ENCODE results near the gene BCAS4.
"Not testable (repeated sequence)": the region's sequence is repeated elsewhere in the genome, so short reads cannot be mapped to it uniquely, and the experiment has no call there.

Gene BCAS4

GRCh38 chr20:50783903-50784302 lies 11.0 kb upstream of the BCAS4 start:
- Mint-ChIP-seq H3K9me3 (no peaks in the 10 kb centered on the region), H3K27ac (no peak overlapping the region), H3K27me3 (ENCODE audit: low read depth) (peaks cover 9% of the 10 kb centered on the region), H3K4me3 (no peak overlapping the region), H3K36me3 (ENCODE audit: low read depth) (no peaks in the 10 kb centered on the region), H3K4me1 (ENCODE audit: low read depth) (no peaks in the 10 kb centered on the region)

- no peak overlapping the region for H3K27ac Mint-ChIP-seq
- no peaks in the 10 kb centered on the region for H3K9me3 Mint-ChIP-seq
- no peaks in the 10 kb centered on the region for H3K4me1 Mint-ChIP-seq (ENCODE audit: low read depth)
- H3K27me3 Mint-ChIP-seq (ENCODE audit: low read depth): peaks cover 6% of the 10 kb centered on the region
- H3K4me3 Mint-ChIP-seq: no peak overlapping the region
- no peaks in the 10 kb centered on the region for H3K36me3 Mint-ChIP-seq (ENCODE audit: low read depth)
Measured at GRCh38 chr20:50784464-50784863, 10.4 kb upstream of the BCAS4 start.

- no peak overlapping the region for H3K4me3 Mint-ChIP-seq
- H3K27ac Mint-ChIP-seq: no peak overlapping the region
- no peaks in the 10 kb centered on the region for H3K27me3 Mint-ChIP-seq (ENCODE audit: low read depth)
- peaks cover 4% of the 10 kb centered on the region for H3K4me1 Mint-ChIP-seq (ENCODE audit: low read depth)
- H3K36me3 Mint-ChIP-seq (ENCODE audit: low read depth): no peaks in the 10 kb centered on the region
- H3K9me3 Mint-ChIP-seq: no peaks in the 10 kb centered on the region
Measured at GRCh38 chr20:50786703-50787102, 8.2 kb upstream of the BCAS4 start.

GRCh38 chr20:50787181-50787580 lies 7.7 kb upstream of the BCAS4 start:
- Mint-ChIP-seq H3K4me3 (no peak overlapping the region), H3K27ac (no peak overlapping the region)

GRCh38 chr20:50788045-50788991 lies 6.5 kb upstream of the BCAS4 start:
- Mint-ChIP-seq H3K27me3 (ENCODE audit: low read depth) (no peaks in the 10 kb centered on the region), H3K27ac (no peak overlapping the region), H3K36me3 (ENCODE audit: low read depth) (no peaks in the 10 kb centered on the region), H3K4me1 (ENCODE audit: low read depth) (peaks cover 6% of the 10 kb centered on the region), H3K4me3 (no peak overlapping the region), H3K9me3 (no peaks in the 10 kb centered on the region)

More at GRCh38 chr20:50787181-50787580, 7.7 kb upstream of the BCAS4 start:
- Mint-ChIP-seq H3K27me3 (ENCODE audit: low read depth) (no peaks in the 10 kb centered on the region), H3K36me3 (ENCODE audit: low read depth) (no peaks in the 10 kb centered on the region), H3K4me1 (ENCODE audit: low read depth) (peaks cover 4% of the 10 kb centered on the region), H3K9me3 (no peaks in the 10 kb centered on the region)

- Mint-ChIP-seq H3K4me3 (no peak overlapping the region), H3K9me3 (no peaks in the 10 kb centered on the region), H3K27ac (no peak overlapping the region), H3K36me3 (ENCODE audit: low read depth) (no peaks in the 10 kb centered on the region), H3K4me1 (ENCODE audit: low read depth) (peaks cover 6% of the 10 kb centered on the region), H3K27me3 (ENCODE audit: low read depth) (no peaks in the 10 kb centered on the region)
Measured at GRCh38 chr20:50789968-50790650, 4.8 kb upstream of the BCAS4 start.

- peak overlapping the region; percentile 26 for H3K27ac Mint-ChIP-seq
- no peak overlapping the region for H3K4me3 Mint-ChIP-seq
- no peaks in the 10 kb centered on the region for H3K9me3 Mint-ChIP-seq
- H3K27me3 Mint-ChIP-seq (ENCODE audit: low read depth): no peaks in the 10 kb centered on the region
- H3K36me3 Mint-ChIP-seq (ENCODE audit: low read depth): no peaks in the 10 kb centered on the region
- H3K4me1 Mint-ChIP-seq (ENCODE audit: low read depth): peaks cover 10% of the 10 kb centered on the region
Measured at GRCh38 chr20:50790651-50791277, 4.1 kb upstream of the BCAS4 start.

GRCh38 chr20:50792708-50793574 lies 1.9 kb upstream of the BCAS4 start:
- Mint-ChIP-seq H3K4me3 (peak overlapping the region; percentile 9), H3K36me3 (ENCODE audit: low read depth) (no peaks in the 10 kb centered on the region), H3K27me3 (ENCODE audit: low read depth) (no peaks in the 10 kb centered on the region), H3K27ac (no peak overlapping the region), H3K9me3 (no peaks in the 10 kb centered on the region), H3K4me1 (ENCODE audit: low read depth) (peaks cover 10% of the 10 kb centered on the region)

- H3K4me3 Mint-ChIP-seq: peak overlapping the region; percentile 62
- H3K36me3 Mint-ChIP-seq (ENCODE audit: low read depth); H3K9me3 Mint-ChIP-seq; H3K27me3 Mint-ChIP-seq (ENCODE audit: low read depth): not testable (repeated sequence)
- peak overlapping the region; percentile 41 for H3K27ac Mint-ChIP-seq
- H3K4me1 Mint-ChIP-seq (ENCODE audit: low read depth): peaks cover 10% of the 10 kb centered on the region
Measured at GRCh38 chr20:50793575-50794016, 1.3 kb upstream of the BCAS4 start.

- Mint-ChIP-seq H3K9me3 (no peaks in the 10 kb centered on the region), H3K36me3 (ENCODE audit: low read depth) (no peaks in the 10 kb centered on the region), H3K27ac (no peak overlapping the region)
Measured at GRCh38 chr20:50794181-50794845, 548 bp upstream of the BCAS4 start.

GRCh38 chr20:50797142-50797541 lies 2.3 kb downstream of the BCAS4 start:
- no peaks in the 10 kb centered on the region for H3K36me3 Mint-ChIP-seq (ENCODE audit: low read depth)
- peaks cover 6% of the 10 kb centered on the region for H3K4me1 Mint-ChIP-seq (ENCODE audit: low read depth)
- H3K27ac Mint-ChIP-seq: no peak overlapping the region
- no peaks in the 10 kb centered on the region for H3K27me3 Mint-ChIP-seq (ENCODE audit: low read depth)
- H3K4me3 Mint-ChIP-seq: no peak overlapping the region
- no peaks in the 10 kb centered on the region for H3K9me3 Mint-ChIP-seq

More at GRCh38 chr20:50794181-50794845, 548 bp upstream of the BCAS4 start:
- peaks cover 10% of the 10 kb centered on the region for H3K4me1 Mint-ChIP-seq (ENCODE audit: low read depth)
- no peaks in the 10 kb centered on the region for H3K27me3 Mint-ChIP-seq (ENCODE audit: low read depth)
- H3K4me3 Mint-ChIP-seq: peak overlapping the region; percentile 37

GRCh38 chr20:50798650-50799049 lies 3.8 kb downstream of the BCAS4 start:
- Mint-ChIP-seq H3K27me3 (ENCODE audit: low read depth) (no peaks in the 10 kb centered on the region), H3K36me3 (ENCODE audit: low read depth) (no peaks in the 10 kb centered on the region), H3K4me3 (no peak overlapping the region), H3K27ac (no peak overlapping the region), H3K4me1 (ENCODE audit: low read depth) (peaks cover 4% of the 10 kb centered on the region), H3K9me3 (no peaks in the 10 kb centered on the region)

- Mint-ChIP-seq H3K9me3 (no peaks in the 10 kb centered on the region), H3K4me3 (no peak overlapping the region), H3K27ac (no peak overlapping the region), H3K36me3 (ENCODE audit: low read depth) (no peaks in the 10 kb centered on the region), H3K27me3 (ENCODE audit: low read depth) (no peaks in the 10 kb centered on the region), H3K4me1 (ENCODE audit: low read depth) (peaks cover 6% of the 10 kb centered on the region)
Measured at GRCh38 chr20:50799176-50799889, 4.5 kb downstream of the BCAS4 start.
